ENCODE measurements around the gene NET1.
A peak's percentile ranks its signal among the peaks of the same experiment; 100 is the strongest.

NET1 gene

DNA sequence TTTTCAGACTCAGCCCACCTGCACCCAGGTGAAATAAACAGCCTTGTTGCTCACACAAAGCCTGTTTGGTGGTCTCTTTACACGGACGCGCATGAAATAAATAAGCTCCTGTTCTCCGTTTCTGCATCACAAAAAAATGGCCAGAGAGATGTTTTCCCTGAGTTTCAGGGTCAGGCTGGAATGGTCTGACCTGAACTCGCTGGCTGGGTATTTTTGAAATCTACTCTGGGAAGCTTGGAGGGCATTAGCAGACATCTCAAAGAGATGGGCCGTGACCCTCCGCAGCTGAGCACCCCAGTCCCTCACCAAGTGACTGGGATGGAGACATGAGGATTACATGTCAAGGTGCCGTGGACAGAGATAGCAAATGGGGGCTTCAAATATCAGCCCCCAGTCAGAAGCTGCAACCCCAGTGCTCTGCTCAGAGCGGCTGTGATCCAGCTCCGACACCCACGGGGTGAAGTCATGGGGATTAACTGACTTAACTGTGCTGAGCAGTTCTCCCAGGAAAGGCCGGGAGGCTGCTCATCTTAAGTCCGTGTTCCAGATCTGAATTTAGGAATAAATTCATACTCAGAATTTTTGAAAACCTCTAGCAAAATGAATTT lies 64.7 kb downstream of the NET1 start:
- TF ChIP-seq, protein P1, sequence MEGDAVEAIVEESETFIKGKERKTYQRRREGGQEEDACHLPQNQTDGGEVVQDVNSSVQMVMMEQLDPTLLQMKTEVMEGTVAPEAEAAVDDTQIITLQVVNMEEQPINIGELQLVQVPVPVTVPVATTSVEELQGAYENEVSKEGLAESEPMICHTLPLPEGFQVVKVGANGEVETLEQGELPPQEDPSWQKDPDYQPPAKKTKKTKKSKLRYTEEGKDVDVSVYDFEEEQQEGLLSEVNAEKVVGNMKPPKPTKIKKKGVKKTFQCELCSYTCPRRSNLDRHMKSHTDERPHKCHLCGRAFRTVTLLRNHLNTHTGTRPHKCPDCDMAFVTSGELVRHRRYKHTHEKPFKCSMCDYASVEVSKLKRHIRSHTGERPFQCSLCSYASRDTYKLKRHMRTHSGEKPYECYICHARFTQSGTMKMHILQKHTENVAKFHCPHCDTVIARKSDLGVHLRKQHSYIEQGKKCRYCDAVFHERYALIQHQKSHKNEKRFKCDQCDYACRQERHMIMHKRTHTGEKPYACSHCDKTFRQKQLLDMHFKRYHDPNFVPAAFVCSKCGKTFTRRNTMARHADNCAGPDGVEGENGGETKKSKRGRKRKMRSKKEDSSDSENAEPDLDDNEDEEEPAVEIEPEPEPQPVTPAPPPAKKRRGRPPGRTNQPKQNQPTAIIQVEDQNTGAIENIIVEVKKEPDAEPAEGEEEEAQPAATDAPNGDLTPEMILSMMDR (IDR thresholded peaks at IDR 0.05; ENCODE audit: borderline replicate concordance, control extremely low read depth, extremely low read depth, insufficient read depth, missing control alignments), result no peak
- DNase-seq (ENCODE audit: low spot score), result no peak
- in situ Hi-C loops (cut with MboI; ENCODE audit: low sequenced_read_pairs, unreplicated experiment), result no loop called here

GRCh38 chr10:5477948-5478693 lies 65.8 kb downstream of the NET1 start:
- in situ Hi-C loops (cut with MboI; ENCODE audit: low sequenced_read_pairs, unreplicated experiment), result no loop called here
- peak; percentile 23 for DNase-seq (ENCODE audit: low spot score)
- TF ChIP-seq, protein P1 (IDR thresholded peaks at IDR 0.05; ENCODE audit: borderline replicate concordance, control extremely low read depth, extremely low read depth, insufficient read depth, missing control alignments), result no peak

DNA sequence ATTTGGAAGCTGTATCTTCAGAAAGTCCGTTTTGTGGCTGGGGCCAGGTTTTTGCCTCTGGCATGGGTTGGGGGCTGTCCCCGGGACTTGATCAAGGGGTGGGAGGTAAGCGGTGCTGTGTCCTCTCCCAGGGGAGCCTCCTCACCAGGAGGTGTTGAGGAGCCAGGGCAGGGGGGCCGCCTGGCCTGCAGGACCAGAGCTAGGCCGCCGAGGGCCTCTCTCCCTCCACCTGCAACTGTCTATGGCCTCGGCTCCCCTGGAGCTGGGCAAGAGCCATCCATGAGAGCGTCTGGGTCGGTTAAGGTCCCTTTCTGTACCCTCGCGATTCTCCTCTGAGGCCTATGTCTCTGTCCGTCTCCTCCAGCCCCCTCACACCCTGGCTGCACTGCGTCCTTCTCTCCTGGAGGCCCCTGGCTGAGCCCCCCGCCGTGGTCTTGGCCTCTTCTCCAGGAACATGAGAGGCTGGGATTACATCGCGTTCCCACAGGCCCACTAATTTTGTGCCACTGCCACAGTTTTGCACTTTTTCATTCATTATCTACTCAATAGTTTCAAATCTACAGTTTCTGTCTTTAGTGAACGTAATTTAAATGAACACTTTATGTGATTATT lies 66.4 kb downstream of the NET1 start:
- in situ Hi-C loops (cut with MboI; ENCODE audit: low sequenced_read_pairs, unreplicated experiment), result no loop called here
- TF ChIP-seq, protein P1 (IDR thresholded peaks at IDR 0.05; ENCODE audit: borderline replicate concordance, control extremely low read depth, extremely low read depth, insufficient read depth, missing control alignments), result no peak
- no peak for DNase-seq (ENCODE audit: low spot score)

- no peak for DNase-seq (ENCODE audit: low spot score)
- in situ Hi-C loops (cut with MboI; ENCODE audit: low sequenced_read_pairs, unreplicated experiment), result no loop called here
- TF ChIP-seq, protein P1 (IDR thresholded peaks at IDR 0.05; ENCODE audit: borderline replicate concordance, control extremely low read depth, extremely low read depth, insufficient read depth, missing control alignments), result no peak
These were observed 67.3 kb downstream of the NET1 start for GRCh38 chr10:5479481-5480161.

DNA sequence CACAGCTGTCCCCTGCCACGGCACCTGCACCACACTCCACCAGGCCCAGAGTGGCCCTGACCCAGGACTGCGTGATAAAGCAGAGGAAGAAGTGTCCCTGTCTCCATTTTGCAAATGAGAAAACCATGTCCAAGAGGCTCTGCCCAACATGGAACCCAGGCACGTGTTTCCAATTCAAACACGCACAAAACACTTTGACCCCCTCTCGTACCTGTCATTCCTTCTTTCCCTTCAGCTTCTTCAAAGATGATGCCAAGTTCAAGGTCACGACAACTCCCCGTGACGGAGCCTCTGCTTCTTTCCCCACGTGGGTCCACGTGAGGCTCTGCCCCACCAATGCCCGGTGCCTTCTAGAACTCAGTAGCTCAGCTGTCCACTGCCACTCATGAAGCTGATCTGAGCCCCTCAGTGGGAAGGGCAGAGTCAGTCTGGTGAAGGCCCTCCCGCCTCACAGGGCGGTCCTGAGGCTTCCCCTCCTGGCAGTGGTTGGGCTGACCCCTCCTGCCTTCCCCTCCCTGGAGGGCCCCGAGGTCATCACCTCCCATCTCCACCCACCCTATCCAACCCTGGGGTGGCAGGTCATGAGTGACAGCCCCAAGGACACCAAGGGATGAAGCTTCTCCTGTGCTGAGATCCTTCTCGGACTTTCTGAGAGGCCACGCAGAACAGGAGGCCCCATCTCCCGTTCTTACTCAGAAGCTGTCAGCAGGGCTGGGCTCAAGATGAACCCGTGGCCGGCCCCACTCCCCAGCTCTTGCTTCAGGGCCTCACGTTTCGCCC lies 68.0 kb downstream of the NET1 start:
- in situ Hi-C loops (cut with MboI; ENCODE audit: low sequenced_read_pairs, unreplicated experiment), result no loop called here
- DNase-seq (ENCODE audit: low spot score), result no peak
- TF ChIP-seq, protein P1 (IDR thresholded peaks at IDR 0.05; ENCODE audit: borderline replicate concordance, control extremely low read depth, extremely low read depth, insufficient read depth, missing control alignments), result no peak

- DNase-seq (ENCODE audit: low spot score), result no peak
- TF ChIP-seq, protein P1 (IDR thresholded peaks at IDR 0.05; ENCODE audit: borderline replicate concordance, control extremely low read depth, extremely low read depth, insufficient read depth, missing control alignments), result no peak
- in situ Hi-C loops (cut with MboI; ENCODE audit: low sequenced_read_pairs, unreplicated experiment), result no loop called here
These were observed 68.8 kb downstream of the NET1 start for GRCh38 chr10:5481121-5481520.
